ENCODE data around the gene RDM1.

The RDM1 gene

DNA sequence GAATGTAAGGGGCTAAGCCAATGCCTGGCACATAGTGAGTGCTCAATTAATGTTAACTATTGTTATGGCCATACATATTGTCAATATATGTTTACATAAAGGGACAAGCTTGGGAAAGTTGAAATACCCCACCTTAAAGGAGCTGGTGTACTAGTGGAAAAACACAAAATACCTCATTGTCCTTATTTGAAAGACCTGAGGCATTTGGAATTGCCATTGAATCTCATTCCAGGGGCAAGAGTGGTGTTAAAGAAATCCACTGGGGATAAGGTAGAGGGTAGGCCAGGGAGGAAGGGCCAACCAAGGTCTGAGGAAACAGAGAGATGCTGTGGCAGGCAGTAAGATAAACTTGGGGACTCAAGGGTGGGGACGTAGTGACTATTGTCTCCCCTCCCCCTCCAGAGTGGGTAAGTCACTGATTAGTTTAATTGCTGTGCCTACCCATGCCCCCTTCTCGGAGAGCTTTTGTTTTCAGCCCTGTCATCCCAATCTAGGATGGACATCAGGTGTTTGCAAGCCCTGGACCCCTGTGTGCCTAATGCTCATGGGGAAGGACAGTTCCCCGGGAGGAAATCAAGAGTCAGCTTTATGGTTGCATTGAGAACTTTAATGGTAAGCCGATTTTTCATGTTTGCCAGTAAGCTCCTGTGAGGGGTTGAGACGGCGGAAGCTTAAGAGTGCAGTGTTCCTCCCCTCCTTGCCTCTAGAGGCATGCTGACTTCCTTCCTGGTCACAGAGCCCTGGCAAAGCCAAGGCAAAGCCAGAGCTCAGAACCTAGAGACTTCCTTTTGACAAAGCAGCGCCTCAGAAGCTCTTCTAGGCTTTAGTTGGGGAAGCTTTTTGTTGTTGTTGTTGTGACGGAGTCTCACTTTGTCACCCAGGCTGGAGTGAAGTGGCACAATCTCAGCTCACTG, 59.4 kb downstream of the RDM1 start:
- DNase-seq (ENCODE audit: low read depth), result no peak

DNA sequence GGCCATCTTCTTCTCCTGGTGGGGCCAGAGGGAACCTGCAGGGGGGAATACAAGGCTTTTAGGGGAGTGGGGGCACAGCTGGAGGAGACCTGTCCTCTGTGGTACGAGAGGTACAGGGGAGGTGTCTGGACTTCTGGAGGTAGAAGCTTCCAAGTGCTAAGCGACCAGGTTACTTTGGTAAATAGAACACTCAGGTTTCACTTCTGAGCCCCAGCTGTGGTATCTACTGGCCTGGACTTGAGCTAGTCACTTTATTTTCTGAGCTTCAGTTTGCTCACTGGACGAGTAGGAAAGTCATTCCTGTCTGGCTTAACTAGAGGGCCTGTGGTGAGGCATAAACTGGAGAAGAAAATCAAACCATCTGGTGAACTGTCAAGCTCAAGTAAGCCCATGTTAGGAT, 61.8 kb downstream of the RDM1 start, which contains the start of gene HEATR9:
Gene HEATR9 (minus strand): TSS at position 155 of the 400 bp plus-strand sequence. CDS start 149 bp downstream, at position 6.
- DNase-seq (ENCODE audit: low read depth), result no peak

Data from stimulated activated CD8-positive, alpha-beta memory T cell treated with anti-CD3 and anti-CD28 coated beads, Interleukin-15, amount 100 ng/mL, for 1 hour (primary cell).